ENCODE measurements around the gene LGALS8.

Gene LGALS8

DNA sequence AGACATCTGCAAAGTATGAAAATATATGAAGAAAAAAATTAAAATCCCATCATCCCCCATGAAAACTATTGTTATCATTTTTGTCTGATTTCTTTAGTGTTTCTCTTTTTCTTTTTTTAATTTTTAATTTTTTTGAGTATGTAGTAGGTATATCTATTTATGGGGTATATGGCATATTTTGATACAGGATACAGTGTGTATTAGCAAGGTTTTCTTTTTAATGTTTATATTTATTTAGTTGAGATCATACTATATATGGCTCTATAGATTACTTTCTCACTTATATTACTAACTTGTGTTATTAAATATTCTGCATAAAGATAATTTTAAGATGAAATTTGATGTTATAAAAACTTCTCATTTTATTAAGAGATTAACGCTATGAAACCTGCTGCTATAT lies 11.4 kb downstream of the LGALS8 start:
- Histone ChIP-seq H3K4me3 (ENCODE audit: severe bottlenecking) (no peak overlapping the region), H3K27me3 (ENCODE audit: insufficient read depth, poor library complexity, severe bottlenecking) (no peaks in the 10 kb centered on the region), H3K27ac (ENCODE audit: poor library complexity, severe bottlenecking) (no peak overlapping the region), H3K4me1 (ENCODE audit: insufficient read depth, poor library complexity, severe bottlenecking) (peaks cover 4% of the 10 kb centered on the region), H3K36me3 (ENCODE audit: low read depth) (peaks cover 22% of the 10 kb centered on the region), H3K9me3 (ENCODE audit: severe bottlenecking) (no peaks in the 10 kb centered on the region)
- no peak for ATAC-seq (ENCODE audit: low read depth)
- no peak for DNase-seq (ENCODE audit: low spot score)
- TF ChIP-seq, protein P1, sequence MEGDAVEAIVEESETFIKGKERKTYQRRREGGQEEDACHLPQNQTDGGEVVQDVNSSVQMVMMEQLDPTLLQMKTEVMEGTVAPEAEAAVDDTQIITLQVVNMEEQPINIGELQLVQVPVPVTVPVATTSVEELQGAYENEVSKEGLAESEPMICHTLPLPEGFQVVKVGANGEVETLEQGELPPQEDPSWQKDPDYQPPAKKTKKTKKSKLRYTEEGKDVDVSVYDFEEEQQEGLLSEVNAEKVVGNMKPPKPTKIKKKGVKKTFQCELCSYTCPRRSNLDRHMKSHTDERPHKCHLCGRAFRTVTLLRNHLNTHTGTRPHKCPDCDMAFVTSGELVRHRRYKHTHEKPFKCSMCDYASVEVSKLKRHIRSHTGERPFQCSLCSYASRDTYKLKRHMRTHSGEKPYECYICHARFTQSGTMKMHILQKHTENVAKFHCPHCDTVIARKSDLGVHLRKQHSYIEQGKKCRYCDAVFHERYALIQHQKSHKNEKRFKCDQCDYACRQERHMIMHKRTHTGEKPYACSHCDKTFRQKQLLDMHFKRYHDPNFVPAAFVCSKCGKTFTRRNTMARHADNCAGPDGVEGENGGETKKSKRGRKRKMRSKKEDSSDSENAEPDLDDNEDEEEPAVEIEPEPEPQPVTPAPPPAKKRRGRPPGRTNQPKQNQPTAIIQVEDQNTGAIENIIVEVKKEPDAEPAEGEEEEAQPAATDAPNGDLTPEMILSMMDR (IDR thresholded peaks at IDR 0.05; ENCODE audit: poor library complexity, severe bottlenecking) = no peak

DNA sequence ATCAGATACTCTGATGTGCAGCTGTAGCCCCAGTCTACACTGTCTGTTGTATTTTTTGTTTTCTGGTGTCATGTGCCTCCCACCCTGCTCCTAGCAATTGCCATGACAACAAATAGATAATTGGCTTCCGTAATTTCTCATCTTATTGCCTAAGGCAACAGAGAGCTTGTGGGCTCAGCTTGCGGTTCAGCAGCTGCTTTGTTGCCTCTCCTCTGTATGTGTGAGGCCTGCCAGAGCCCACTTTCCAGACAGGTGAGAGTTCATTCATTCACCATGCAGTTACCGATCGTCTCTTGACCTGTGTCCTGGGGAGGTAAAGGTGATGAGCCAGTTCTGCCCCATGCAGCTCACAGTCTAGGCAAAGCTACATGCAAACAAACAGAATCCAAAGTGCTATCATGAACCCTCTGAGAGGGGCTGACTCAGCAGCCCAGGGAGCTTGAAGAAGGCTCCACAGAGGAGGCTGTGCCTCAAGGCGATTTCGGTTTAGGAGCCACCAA lies 11.9 kb downstream of the LGALS8 start:
- no peak overlapping the region for H3K27ac ChIP-seq (ENCODE audit: poor library complexity, severe bottlenecking)
- no peak overlapping the region for H3K4me3 ChIP-seq (ENCODE audit: severe bottlenecking)
- no peaks in the 10 kb centered on the region for H3K27me3 ChIP-seq (ENCODE audit: insufficient read depth, poor library complexity, severe bottlenecking)
- TF ChIP-seq, protein P1 (IDR thresholded peaks at IDR 0.05; ENCODE audit: poor library complexity, severe bottlenecking) = no peak
- no peak for ATAC-seq (ENCODE audit: low read depth)
- peaks cover 22% of the 10 kb centered on the region for H3K36me3 ChIP-seq (ENCODE audit: low read depth)
- no peaks in the 10 kb centered on the region for H3K9me3 ChIP-seq (ENCODE audit: severe bottlenecking)
- no peak for DNase-seq (ENCODE audit: low spot score)
- H3K4me1 ChIP-seq (ENCODE audit: insufficient read depth, poor library complexity, severe bottlenecking) = peaks cover 4% of the 10 kb centered on the region

DNA sequence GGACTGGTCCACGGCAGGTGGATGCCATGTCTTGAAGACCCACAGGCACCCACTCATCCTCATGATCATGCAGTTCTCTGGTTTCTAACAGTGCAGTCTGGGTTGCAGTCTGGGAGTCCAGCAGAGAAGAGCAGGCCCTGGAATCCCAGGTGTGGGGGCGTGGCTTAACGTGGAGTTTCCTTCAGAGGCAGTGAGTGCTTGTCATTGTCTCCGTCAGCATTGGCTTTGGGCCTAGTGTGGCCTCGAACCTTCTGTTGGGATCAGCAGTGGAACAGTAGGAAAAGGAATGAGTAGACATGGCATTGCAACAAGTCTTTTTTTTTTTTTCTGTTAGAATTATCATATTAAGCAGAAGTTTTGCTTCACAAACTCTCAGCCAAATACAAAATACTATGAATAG lies 12.8 kb downstream of the LGALS8 start:
- no peak for ATAC-seq (ENCODE audit: low read depth)
- DNase-seq (ENCODE audit: low spot score) = no peak
- H3K4me1 ChIP-seq (ENCODE audit: insufficient read depth, poor library complexity, severe bottlenecking) = peaks cover 3% of the 10 kb centered on the region
- TF ChIP-seq, protein P1 (IDR thresholded peaks at IDR 0.05; ENCODE audit: poor library complexity, severe bottlenecking) = no peak
- H3K36me3 ChIP-seq (ENCODE audit: low read depth) = peaks cover 28% of the 10 kb centered on the region
- H3K27me3 ChIP-seq (ENCODE audit: insufficient read depth, poor library complexity, severe bottlenecking) = no peaks in the 10 kb centered on the region
- no peaks in the 10 kb centered on the region for H3K9me3 ChIP-seq (ENCODE audit: severe bottlenecking)
- no peak overlapping the region for H3K27ac ChIP-seq (ENCODE audit: poor library complexity, severe bottlenecking)
- no peak overlapping the region for H3K4me3 ChIP-seq (ENCODE audit: severe bottlenecking)

DNA sequence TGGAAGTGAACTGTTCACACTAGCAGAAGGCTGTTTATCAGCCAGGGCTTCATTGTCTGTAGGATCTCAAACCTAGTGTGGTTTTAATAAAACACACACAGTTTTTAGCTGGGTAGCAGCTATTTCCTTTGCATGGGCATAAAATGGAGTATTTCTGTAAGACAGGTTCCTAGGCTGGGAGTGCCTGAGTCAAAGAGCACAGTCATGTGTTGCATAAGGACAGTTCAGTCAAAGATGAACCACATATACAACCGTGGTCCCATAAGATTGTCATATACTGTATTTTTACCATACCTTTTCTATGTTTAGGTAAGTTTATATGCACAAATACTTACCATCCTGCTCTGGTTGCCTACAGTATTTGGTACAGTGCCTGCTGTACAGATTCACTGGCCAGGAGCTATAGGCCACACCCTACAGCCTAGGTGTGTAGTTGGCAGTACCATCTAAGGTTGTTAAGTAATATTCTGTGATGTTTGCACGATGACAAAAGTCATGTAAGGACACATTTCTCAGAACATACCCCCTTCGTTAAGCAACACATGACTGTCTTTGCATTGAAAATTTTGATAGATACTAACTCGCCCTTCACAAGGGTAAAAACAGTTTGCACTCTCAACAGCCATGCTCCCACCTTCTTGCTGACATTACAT lies 17.2 kb downstream of the LGALS8 start:
- peaks cover 59% of the 10 kb centered on the region for H3K36me3 ChIP-seq (ENCODE audit: low read depth)
- H3K4me3 ChIP-seq (ENCODE audit: severe bottlenecking) = no peak overlapping the region
- DNase-seq (ENCODE audit: low spot score) (no peak), ATAC-seq (ENCODE audit: low read depth) (peak; percentile 44; the same call in 2 of the 3 replicates)
- H3K27ac ChIP-seq (ENCODE audit: poor library complexity, severe bottlenecking) = no peak overlapping the region
- no peaks in the 10 kb centered on the region for H3K9me3 ChIP-seq (ENCODE audit: severe bottlenecking)
- H3K4me1 ChIP-seq (ENCODE audit: insufficient read depth, poor library complexity, severe bottlenecking) = no peaks in the 10 kb centered on the region
- TF ChIP-seq, protein P1 (IDR thresholded peaks at IDR 0.05; ENCODE audit: poor library complexity, severe bottlenecking) = no peak
- no peaks in the 10 kb centered on the region for H3K27me3 ChIP-seq (ENCODE audit: insufficient read depth, poor library complexity, severe bottlenecking)

DNA sequence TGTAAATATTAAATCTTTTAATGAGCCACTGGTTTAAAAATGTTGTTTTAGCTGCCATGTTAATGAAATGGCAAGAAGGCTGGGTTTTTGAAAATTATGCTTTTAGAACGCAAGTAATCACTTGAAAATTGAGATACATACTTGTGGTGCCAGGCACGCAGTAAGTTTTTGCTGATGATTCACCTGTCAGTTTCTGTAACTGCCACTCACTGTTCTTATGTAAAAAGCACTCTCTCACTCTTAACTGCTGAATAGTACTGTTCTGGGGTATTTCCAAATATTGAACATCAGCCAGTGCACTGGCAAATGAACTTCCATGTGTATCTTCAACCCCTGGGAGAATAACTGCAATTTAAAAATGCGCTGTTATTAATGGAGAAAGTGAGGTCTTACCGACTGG lies 17.9 kb downstream of the LGALS8 start:
- ATAC-seq (ENCODE audit: low read depth) (no peak), DNase-seq (ENCODE audit: low spot score) (no peak)
- Histone ChIP-seq H3K4me1 (ENCODE audit: insufficient read depth, poor library complexity, severe bottlenecking) (no peaks in the 10 kb centered on the region), H3K4me3 (ENCODE audit: severe bottlenecking) (no peak overlapping the region), H3K27me3 (ENCODE audit: insufficient read depth, poor library complexity, severe bottlenecking) (no peaks in the 10 kb centered on the region), H3K9me3 (ENCODE audit: severe bottlenecking) (no peaks in the 10 kb centered on the region), H3K36me3 (ENCODE audit: low read depth) (peaks cover 67% of the 10 kb centered on the region), H3K27ac (ENCODE audit: poor library complexity, severe bottlenecking) (no peak overlapping the region)
- TF ChIP-seq, protein P1 (IDR thresholded peaks at IDR 0.05; ENCODE audit: poor library complexity, severe bottlenecking) = no peak

Measured in RWPE2 (cell line).